Body of pancreas (tissue), 4 donors: Measurements from ENCODE around the gene SLC12A4. TPM values are rescaled to one million over a fixed set of nuclear protein-coding genes. Genes with fewer than 3 reads are reported as not detected.

Experiments used
- ATAC-seq: fragments of 150-250 bp; one replicate; pipeline ENCODE4 v1.9.1; 2016
- DNase-seq, 4 donors: peaks; one replicate each; pipeline ENCODE4 v3.0.0-alpha.2; 2019
- H3K27ac ChIP-seq, 4 donors: fragments of 200-600 bp; sonication (generic); 1 replicate in 3 of 4; 2 replicates in 1 of 4; pipeline versions ENCODE4 v1.5.1 to v1.6.1; 2016 to 2019; ENCODE audit warnings: mild to moderate bottlenecking in 1 of 4, mixed read lengths in 1 of 4, moderate library complexity in 1 of 4
- H3K27me3 ChIP-seq, 2 donors: fragments of 200-600 bp; sonication (generic); one replicate each; pipeline ENCODE4 v1.6.0; 2016; ENCODE audit warnings: mild to moderate bottlenecking in 1 of 2
- H3K36me3 ChIP-seq, 2 donors: fragments of 200-600 bp; sonication (generic); replicated peaks in 1 of 2; 2 replicates each; pipeline ENCODE4 v1.5.1; 2016; ENCODE audit warnings: low read depth in 2 of 2; ENCODE audit not compliant: insufficient read depth in 1 of 2
- H3K4me1 ChIP-seq: fragments of 200-600 bp; sonication (generic); one replicate; pipeline ENCODE4 v1.6.0; 2016
- H3K4me3 ChIP-seq, 2 donors: fragments of 200-600 bp; sonication (generic); 1 replicate in 1 of 2; 2 replicates in 1 of 2; pipeline ENCODE4 v1.5.1; 2016 to 2019
- H3K9me3 ChIP-seq, 3 donors: fragments of 200-600 bp; sonication (generic); 1 replicate in 2 of 3; 2 replicates in 1 of 3; pipeline ENCODE4 v1.5.1; 2016
- POLR2A ChIP-seq, 3 donors: fragments of 450-650 bp; IDR thresholded peaks; one replicate each; pipeline ENCODE4 v1.6.1; 2016; ENCODE audit warnings: antibody characterized with exemption in 3 of 3, mild to moderate bottlenecking in 2 of 3
- WGBS, 2 donors: methylation state at CpG; one replicate each; pipeline ENCODE4 v1.1.5; 2017; 5-methylcytosine and 5-hydroxymethylcytosine counted together
- intact Hi-C: fragments of 100-400 bp; cut with DNase I; formaldehyde crosslinking; loops from one replicate; pipeline ENCODE4 v1.15.1; 2023
- total RNA-seq, 2 donors: library from RNA; depleted of rRNA; stranded (reverse); fragments of >200 nt; gene quantifications; one replicate each; pipeline ENCODE4 v1.1.0, GENCODE V29; 2016
- TF ChIP-seq, protein P1 (sequence below), 7 experiments: fragments of 450-650 bp in 4 of 7; fragments of 200-600 bp in 3 of 7; sonication (generic) in 3 of 7; IDR thresholded peaks; one replicate each; pipeline ENCODE4 v1.5.1; 2016 to 2019; ENCODE audit warnings: antibody characterized with exemption in 7 of 7

SLC12A4 gene
- total RNA-seq, 2 donors from 2014 or later, result 23.3 to 61.3 TPM

DNA sequence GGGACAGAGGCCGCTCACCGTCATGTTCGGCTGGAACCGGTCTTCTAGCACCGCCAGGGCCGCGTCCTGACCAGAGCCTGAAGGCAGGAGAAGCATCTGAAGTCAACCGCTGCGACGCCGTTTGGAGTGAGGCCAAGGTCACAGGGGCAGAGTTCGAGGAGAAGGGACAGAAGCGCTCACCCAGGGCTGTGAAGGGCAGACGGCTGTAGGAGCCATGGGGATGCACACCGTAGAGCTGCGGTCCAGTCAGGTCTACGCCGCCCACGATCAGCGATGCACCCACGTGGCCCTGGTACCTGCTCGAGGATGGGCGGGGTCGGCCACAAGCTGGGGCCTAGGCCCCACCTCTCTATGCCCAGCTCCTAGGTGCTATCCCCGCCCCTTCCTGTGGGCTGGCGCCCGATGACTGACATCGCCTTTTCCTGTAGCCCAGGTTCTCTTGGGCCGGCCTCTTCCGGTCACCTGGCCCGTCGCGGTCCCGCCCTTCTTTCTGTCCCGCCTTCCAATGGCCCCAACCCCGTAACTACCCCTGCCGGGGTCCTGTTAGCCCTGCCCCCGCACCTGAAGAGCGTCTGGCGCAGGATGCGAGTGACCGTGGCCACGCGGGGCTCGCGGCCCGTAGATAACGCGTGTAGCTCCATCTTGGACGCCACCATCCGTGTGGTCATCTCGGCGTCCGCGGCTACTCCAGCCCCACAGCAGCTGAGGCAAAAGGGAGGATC is 32.9 kb downstream of the SLC12A4 start:
- WGBS, 2 donors, result 3% methylated on average over 43 to 55 of the region's 55 CpGs
- intact Hi-C loops, result no loop called here
- H3K27ac ChIP-seq, result peak overlapping the region; percentile 81 to 97 (median 88)
- peak overlapping the region; percentile 72 to 87 for H3K4me3 ChIP-seq
- H3K4me1 ChIP-seq, result peaks cover 67% of the 10 kb centered on the region
- no peaks in the 10 kb centered on the region for H3K27me3 ChIP-seq
- TF ChIP-seq POLR2A (IDR thresholded peaks at IDR 0.05), result peak; percentile 35 to 82 (median 79)
- TF ChIP-seq, protein P1, sequence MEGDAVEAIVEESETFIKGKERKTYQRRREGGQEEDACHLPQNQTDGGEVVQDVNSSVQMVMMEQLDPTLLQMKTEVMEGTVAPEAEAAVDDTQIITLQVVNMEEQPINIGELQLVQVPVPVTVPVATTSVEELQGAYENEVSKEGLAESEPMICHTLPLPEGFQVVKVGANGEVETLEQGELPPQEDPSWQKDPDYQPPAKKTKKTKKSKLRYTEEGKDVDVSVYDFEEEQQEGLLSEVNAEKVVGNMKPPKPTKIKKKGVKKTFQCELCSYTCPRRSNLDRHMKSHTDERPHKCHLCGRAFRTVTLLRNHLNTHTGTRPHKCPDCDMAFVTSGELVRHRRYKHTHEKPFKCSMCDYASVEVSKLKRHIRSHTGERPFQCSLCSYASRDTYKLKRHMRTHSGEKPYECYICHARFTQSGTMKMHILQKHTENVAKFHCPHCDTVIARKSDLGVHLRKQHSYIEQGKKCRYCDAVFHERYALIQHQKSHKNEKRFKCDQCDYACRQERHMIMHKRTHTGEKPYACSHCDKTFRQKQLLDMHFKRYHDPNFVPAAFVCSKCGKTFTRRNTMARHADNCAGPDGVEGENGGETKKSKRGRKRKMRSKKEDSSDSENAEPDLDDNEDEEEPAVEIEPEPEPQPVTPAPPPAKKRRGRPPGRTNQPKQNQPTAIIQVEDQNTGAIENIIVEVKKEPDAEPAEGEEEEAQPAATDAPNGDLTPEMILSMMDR (IDR thresholded peaks at IDR 0.05), result peak in 1 of 7 experiments; percentile 19
- H3K36me3 ChIP-seq, result no peaks in the 10 kb centered on the region
- ATAC-seq, result peak; percentile 91
- no peaks in the 10 kb centered on the region for H3K9me3 ChIP-seq
- DNase-seq, result peak; percentile 98 to 99 (median 99)

DNA sequence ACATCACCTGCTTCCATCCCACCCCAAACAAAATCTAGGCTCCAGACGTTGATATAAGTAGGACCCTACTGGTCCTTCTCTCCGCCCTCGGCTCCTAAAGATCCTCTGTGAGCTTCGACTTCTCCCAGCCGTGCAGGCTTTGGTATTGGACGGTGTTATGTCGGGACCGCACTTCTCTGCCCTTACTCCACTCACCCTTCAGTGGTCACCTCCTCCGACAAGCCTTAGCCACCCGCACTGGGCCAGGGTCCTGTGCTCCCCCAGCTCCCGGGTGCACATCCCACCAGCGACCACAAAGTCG is 33.4 kb downstream of the SLC12A4 start:
- TF ChIP-seq, protein P1 (IDR thresholded peaks at IDR 0.05), result no peak
- no peak for TF ChIP-seq POLR2A (IDR thresholded peaks at IDR 0.05)
- no peak for DNase-seq
- Histone ChIP-seq H3K9me3 (no peaks in the 10 kb centered on the region), H3K36me3 (no peaks in the 10 kb centered on the region), H3K4me1 (peaks cover 68% of the 10 kb centered on the region), H3K27me3 (no peaks in the 10 kb centered on the region), H3K4me3 (peak overlapping the region in 1 of 2 donors; percentile 37), H3K27ac (peak overlapping the region; percentile 81 to 97 (median 88))
- intact Hi-C loops, result no loop called here
- WGBS, 2 donors, result 19% methylated on average over 13 of the region's 13 CpGs
- ATAC-seq, result no peak

DNA sequence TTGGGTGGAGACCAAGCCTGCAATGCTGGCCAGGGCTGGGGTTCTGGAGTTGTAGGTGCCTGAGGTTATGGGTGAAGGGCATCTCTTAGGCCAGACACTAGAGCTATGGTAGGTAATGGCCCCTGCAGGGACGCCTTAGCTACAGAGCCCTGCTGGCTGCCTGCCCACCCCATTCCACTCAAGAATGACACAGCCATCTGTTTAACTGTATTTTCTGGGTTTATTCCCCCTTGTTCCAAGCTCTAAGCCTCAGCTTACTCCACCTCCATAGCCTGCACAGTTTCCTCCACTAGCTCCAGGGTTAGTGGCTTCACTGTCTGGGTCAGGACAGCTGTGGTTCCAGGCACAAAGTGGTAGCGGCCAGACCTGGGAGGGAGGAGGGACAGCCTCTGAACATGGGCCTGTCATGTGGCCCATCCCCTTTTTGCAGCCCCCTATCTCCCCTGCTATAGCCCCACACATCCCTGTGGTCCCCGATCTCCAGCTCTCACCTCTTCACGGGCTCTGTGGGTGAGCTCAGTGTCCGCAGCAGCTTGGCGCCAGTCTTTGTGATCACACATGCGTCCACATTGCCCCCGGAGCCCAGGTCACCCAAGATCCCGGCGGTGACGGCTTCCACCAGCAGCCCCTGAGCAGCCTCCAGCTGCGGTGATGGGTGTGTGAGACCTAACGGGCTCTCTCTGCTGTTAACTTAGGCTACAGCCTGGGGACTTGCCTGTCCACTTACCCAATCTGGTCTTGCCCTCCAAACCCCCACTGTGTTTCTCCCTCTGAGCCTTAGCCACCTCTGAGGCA is 33.9 kb downstream of the SLC12A4 start:
- ATAC-seq (no peak), DNase-seq (peak in 1 of 4 donors; percentile 50)
- Histone ChIP-seq H3K4me3 (peak overlapping the region in 1 of 2 donors; percentile 37), H3K4me1 (peaks cover 68% of the 10 kb centered on the region), H3K27me3 (no peaks in the 10 kb centered on the region), H3K9me3 (no peaks in the 10 kb centered on the region), H3K36me3 (no peaks in the 10 kb centered on the region), H3K27ac (peak overlapping the region in 3 of 4 donors; percentile 81 to 97 (median 91))
- 36 to 52% methylated on average over 7 to 13 of the region's 13 CpGs for WGBS, 2 donors
- no peak for TF ChIP-seq POLR2A (IDR thresholded peaks at IDR 0.05)
- TF ChIP-seq, protein P1 (IDR thresholded peaks at IDR 0.05), result no peak
- intact Hi-C loops, result no loop called here

DNA sequence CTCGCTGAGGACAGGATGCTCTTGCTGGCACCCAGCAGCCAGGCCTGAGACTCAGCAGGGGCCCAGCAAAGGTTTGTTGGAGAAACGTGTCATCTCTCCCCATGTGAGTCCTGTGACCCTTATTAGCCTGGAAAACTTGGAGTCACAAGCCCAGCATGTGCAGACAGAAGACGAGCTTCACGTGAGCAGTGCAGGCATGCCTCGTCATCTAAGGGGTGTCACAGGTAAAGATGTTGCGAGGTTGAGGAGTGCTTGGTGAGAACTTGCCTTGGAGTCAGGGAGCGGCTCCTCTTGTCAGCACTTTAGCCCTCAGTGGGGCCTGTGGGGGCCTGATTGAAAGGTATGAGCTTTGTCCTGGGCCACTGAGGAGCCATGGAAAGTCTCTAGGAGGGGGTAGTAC is 34.6 kb downstream of the SLC12A4 start:
- TF ChIP-seq, protein P1 (IDR thresholded peaks at IDR 0.05), result no peak
- no peak for TF ChIP-seq POLR2A (IDR thresholded peaks at IDR 0.05)
- no peaks in the 10 kb centered on the region for H3K27me3 ChIP-seq
- H3K9me3 ChIP-seq, result no peaks in the 10 kb centered on the region
- ATAC-seq (no peak), DNase-seq (peak in 1 of 4 donors; percentile 15)
- WGBS, 2 donors, result 59 to 77% methylated on average over 7 of the region's 7 CpGs
- intact Hi-C loops, result no loop called here
- peaks cover 74% of the 10 kb centered on the region for H3K4me1 ChIP-seq
- H3K4me3 ChIP-seq, result no peak overlapping the region
- H3K36me3 ChIP-seq, result no peaks in the 10 kb centered on the region
- peak overlapping the region in 3 of 4 donors; percentile 81 to 97 (median 91) for H3K27ac ChIP-seq
